Measurements from ENCODE around the gene GPATCH2L. TPM values are rescaled to one million over a fixed set of nuclear protein-coding genes. Genes with fewer than 3 reads are reported as not detected.
A peak's percentile ranks its signal among the peaks of the same experiment; 100 is the strongest.

Gene GPATCH2L
- total RNA-seq, 1 donor from 2014 or later = 64.0 TPM

GRCh38 chr14:76194327-76194726, 42.6 kb downstream of the GPATCH2L start:
- DNase-seq (ENCODE audit: low read depth) = no peak
- no peak for FAIRE-seq
- Histone ChIP-seq H3K36me3 (ENCODE audit: control insufficient read depth, insufficient read depth, low read length) (peaks cover 11% of the 10 kb centered on the region), H3K4me3 (ENCODE audit: low read depth, low read length) (no peak overlapping the region), H3K27me3 (ENCODE audit: control insufficient read depth, insufficient read depth, low read length) (no peaks in the 10 kb centered on the region)
- TF ChIP-seq CTCF (IDR thresholded peaks at IDR 0.05; ENCODE audit: insufficient read depth, low read length, severe bottlenecking) = no peak

DNA sequence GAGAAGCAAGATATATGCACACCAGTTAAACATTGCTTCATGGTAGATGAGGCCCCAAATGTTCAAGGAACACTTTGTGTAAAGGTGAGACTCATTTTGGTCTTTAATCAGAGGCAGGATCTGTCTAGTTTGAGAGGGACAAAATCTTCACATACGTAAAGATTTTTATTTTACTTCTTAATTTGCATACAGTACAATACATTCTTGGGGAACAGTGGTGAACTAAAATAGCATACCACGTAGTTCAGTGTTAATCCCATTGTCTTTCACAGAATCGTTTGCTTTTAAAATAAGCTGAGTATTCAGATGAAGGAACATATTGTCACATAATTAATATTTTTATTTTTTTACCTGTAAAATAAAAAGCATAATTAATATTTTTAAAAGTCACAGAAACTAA, 43.3 kb downstream of the GPATCH2L start:
- FAIRE-seq = no peak
- H3K27me3 ChIP-seq (ENCODE audit: control insufficient read depth, insufficient read depth, low read length) = no peaks in the 10 kb centered on the region
- peaks cover 11% of the 10 kb centered on the region for H3K36me3 ChIP-seq (ENCODE audit: control insufficient read depth, insufficient read depth, low read length)
- no peak for TF ChIP-seq CTCF (IDR thresholded peaks at IDR 0.05; ENCODE audit: insufficient read depth, low read length, severe bottlenecking)
- DNase-seq (ENCODE audit: low read depth) = no peak
- H3K4me3 ChIP-seq (ENCODE audit: low read depth, low read length) = no peak overlapping the region

- no peak for TF ChIP-seq CTCF (IDR thresholded peaks at IDR 0.05; ENCODE audit: insufficient read depth, low read length, severe bottlenecking)
- DNase-seq (ENCODE audit: low read depth) (no peak), FAIRE-seq (no peak)
- H3K27me3 ChIP-seq (ENCODE audit: control insufficient read depth, insufficient read depth, low read length) = no peaks in the 10 kb centered on the region
- H3K36me3 ChIP-seq (ENCODE audit: control insufficient read depth, insufficient read depth, low read length) = peaks cover 13% of the 10 kb centered on the region
- no peak overlapping the region for H3K4me3 ChIP-seq (ENCODE audit: low read depth, low read length)
Measured at GRCh38 chr14:76196980-76197695, 45.4 kb downstream of the GPATCH2L start.

- Histone ChIP-seq H3K27me3 (ENCODE audit: control insufficient read depth, insufficient read depth, low read length) (no peaks in the 10 kb centered on the region), H3K36me3 (ENCODE audit: control insufficient read depth, insufficient read depth, low read length) (peaks cover 10% of the 10 kb centered on the region), H3K4me3 (ENCODE audit: low read depth, low read length) (no peak overlapping the region)
- no peak for FAIRE-seq
- no peak for TF ChIP-seq CTCF (IDR thresholded peaks at IDR 0.05; ENCODE audit: insufficient read depth, low read length, severe bottlenecking)
- DNase-seq (ENCODE audit: low read depth) = peak; percentile 96
Measured at GRCh38 chr14:76201162-76201561, 49.4 kb downstream of the GPATCH2L start.

DNA sequence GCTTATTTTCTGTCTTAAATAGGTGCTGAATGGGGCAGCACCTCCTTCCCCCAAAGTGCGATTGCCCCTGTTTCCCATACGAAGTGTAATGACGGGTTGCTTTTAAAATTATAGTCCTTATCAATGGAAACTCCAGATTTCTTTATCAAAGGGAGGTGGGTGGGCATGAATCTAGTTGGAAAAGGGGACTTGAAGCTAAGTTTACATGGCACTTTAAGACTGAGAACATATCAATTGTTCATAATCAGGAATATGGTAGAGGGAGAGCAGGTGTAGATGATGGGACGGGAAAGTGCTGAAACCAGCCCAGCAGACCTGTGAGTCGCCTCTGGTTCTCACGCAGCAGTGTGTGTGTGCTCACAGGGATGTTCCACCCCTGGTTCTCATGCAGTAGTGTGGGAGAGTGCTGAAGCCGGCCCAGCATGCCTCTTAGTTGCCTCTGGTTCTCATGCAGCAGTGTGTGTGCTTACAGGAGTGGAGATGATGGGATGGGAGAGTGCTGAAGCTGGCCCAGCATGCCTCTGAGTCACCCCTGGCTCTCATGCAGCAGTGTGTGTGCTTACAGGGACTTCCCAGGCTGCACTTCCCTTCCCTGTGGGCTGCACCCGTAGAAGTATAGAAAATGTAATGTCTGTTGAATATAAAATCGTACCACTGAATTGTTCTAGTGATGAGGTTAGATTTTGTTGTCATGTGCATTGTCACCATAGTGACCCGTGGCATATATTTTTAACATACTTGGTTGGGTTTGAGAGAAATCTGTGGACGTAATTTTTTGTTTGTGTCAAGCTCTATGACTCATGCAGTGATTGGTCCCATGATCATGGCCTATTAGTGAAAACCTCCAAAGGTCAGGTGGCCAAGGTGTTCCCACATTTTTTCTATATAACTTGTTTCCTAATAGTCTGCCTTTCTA, 51.6 kb downstream of the GPATCH2L start:
- no peaks in the 10 kb centered on the region for H3K27me3 ChIP-seq (ENCODE audit: control insufficient read depth, insufficient read depth, low read length)
- FAIRE-seq = no peak
- H3K36me3 ChIP-seq (ENCODE audit: control insufficient read depth, insufficient read depth, low read length) = peaks cover 4% of the 10 kb centered on the region
- no peak for TF ChIP-seq CTCF (IDR thresholded peaks at IDR 0.05; ENCODE audit: insufficient read depth, low read length, severe bottlenecking)
- H3K4me3 ChIP-seq (ENCODE audit: low read depth, low read length) = no peak overlapping the region
- peak; percentile 90 for DNase-seq (ENCODE audit: low read depth)

Data from bronchial epithelial cell (primary cell).